ENCODE data around the gene MS4A15. TPM values are rescaled to one million over a fixed set of nuclear protein-coding genes. Genes with fewer than 3 reads are reported as not detected.

The MS4A15 gene
- total and polyA plus RNA-seq, 10 donors = not detected

DNA sequence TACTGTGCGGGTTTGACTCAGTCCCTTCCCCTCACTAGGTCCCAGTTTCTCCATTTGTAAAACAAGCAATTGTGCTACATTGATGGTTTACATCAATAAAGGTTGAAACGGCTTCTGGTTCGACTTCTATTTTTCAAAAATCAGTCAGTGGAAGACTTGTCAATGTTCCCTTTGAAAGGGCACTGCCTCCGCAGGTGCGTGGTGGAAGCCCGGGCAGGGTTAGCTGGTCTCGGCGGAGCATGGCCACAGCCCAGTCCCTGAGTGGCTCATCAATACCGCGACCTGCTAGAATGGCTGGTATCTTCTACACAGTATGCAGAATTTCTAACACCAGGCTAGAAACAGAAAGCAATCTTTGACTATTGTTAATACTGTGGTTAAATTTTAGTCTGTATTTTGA is 44.5 kb downstream of the MS4A15 start:
- TF ChIP-seq, protein P1, sequence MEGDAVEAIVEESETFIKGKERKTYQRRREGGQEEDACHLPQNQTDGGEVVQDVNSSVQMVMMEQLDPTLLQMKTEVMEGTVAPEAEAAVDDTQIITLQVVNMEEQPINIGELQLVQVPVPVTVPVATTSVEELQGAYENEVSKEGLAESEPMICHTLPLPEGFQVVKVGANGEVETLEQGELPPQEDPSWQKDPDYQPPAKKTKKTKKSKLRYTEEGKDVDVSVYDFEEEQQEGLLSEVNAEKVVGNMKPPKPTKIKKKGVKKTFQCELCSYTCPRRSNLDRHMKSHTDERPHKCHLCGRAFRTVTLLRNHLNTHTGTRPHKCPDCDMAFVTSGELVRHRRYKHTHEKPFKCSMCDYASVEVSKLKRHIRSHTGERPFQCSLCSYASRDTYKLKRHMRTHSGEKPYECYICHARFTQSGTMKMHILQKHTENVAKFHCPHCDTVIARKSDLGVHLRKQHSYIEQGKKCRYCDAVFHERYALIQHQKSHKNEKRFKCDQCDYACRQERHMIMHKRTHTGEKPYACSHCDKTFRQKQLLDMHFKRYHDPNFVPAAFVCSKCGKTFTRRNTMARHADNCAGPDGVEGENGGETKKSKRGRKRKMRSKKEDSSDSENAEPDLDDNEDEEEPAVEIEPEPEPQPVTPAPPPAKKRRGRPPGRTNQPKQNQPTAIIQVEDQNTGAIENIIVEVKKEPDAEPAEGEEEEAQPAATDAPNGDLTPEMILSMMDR (IDR thresholded peaks at IDR 0.05 in 8 of 11, conservative IDR thresholded peaks at IDR 0.05 in 3 of 11) = no peak
- TF ChIP-seq POLR2A (IDR thresholded peaks at IDR 0.05) (no peak), POLR2AphosphoS5 (IDR thresholded peaks at IDR 0.05) (no peak)
- Histone ChIP-seq H3K4me1 (no peaks in the 10 kb centered on the region), H3K4me3 (no peak overlapping the region), H3K36me3 (no peaks in the 10 kb centered on the region), H3K9me3 (peaks cover 0 to 5% (median 0%) of the 10 kb centered on the region in 8 donors), H3K27ac (no peak overlapping the region), H3K27me3 (replicated peaks in 1 of 7) (peaks cover 0 to 29% (median 0%) of the 10 kb centered on the region in 7 donors)
- intact Hi-C loops (cut with DNase I; ENCODE audit: low total_unique reads) = no loop called here
- no peak for DNase-seq
- 88 to 94% (median 90%) methylated on average over 10 of the region's 10 CpGs for WGBS, 5 donors

DNA sequence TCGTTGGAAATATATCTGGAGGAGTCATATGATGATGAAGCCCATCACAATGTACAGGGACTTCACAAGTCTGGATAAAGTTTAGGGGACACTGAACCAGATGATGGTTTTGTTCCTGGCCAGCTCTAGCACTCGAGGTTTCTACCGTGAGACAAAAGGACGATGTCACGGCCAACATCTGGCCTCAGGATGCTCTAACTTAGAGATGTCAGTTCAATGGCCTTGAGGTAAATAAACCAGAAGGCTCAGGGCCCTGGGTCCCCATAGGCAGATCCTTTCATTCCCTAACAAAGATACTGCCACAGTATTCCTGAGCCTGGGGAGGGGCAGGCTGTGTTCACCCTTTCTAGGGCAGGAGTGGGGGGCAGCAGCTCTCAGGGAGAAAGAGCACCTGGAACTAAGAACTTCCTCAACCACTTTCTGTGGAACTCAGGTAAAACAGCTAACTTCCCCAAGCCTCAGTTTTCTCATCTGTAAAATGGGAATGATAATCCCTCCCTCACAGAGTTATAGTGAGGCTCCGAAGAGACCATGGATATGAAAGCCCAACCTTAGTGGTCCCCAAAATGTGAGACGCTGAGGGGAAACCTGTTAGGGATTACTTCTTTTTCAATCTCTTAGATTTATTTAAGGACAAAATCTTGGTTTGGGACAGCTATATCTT is 46.7 kb downstream of the MS4A15 start:
- TF ChIP-seq, protein P1 (IDR thresholded peaks at IDR 0.05 in 8 of 11, conservative IDR thresholded peaks at IDR 0.05 in 3 of 11) = no peak
- TF ChIP-seq POLR2A (IDR thresholded peaks at IDR 0.05) = no peak
- no peak for TF ChIP-seq POLR2AphosphoS5 (IDR thresholded peaks at IDR 0.05)
- Histone ChIP-seq H3K4me1 (no peaks in the 10 kb centered on the region), H3K27ac (no peak overlapping the region), H3K27me3 (replicated peaks in 1 of 7) (peaks cover 0 to 24% (median 0%) of the 10 kb centered on the region in 7 donors), H3K36me3 (no peaks in the 10 kb centered on the region), H3K4me3 (no peak overlapping the region), H3K9me3 (no peaks in the 10 kb centered on the region)
- intact Hi-C loops (cut with DNase I; ENCODE audit: low total_unique reads) = no loop called here
- no peak for DNase-seq
- WGBS, 5 donors = 71 to 82% (median 79%) methylated on average over 7 of the region's 7 CpGs

DNA sequence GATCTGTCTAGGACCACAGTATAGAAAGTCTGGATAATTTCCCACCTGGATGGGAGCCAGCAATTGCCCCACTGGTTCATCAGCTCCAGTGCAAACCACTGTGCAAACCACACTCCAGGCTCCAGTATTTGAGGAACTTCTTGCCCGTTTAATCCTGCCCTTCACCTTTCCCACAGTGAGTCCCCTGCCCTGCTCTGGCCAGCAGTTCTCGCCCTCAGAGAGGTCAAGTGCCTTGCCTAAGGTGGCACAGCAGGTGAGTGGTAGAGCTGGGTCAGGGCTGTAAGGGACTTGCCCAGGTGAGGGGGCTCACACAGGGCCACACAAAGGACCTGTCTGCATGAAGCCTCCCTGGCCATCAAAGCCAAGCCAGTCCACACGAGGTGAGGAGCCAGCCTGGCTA is 52.6 kb downstream of the MS4A15 start:
- 53 to 75% (median 60%) methylated on average over 3 of the region's 3 CpGs for WGBS, 5 donors

DNA sequence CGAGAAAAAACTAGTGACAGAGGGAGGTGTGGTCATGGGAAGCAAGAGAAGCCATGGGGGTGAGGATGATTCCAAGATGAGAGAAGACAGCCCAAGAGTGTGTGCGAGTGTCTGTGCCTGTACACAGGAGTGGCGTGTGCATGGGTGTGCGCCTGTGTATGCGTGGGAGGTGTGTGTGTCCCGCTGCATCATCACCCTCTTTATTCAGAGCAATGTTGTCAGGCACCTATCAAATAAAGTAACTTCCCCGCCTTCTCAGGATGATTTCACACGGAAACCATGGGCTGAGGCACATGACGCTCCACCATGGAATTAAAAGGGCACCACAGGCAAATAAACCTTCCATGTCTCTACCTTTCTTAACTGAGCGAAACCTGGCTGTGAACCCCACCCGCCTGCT is 53.0 kb downstream of the MS4A15 start:
- Histone ChIP-seq H3K9me3 (no peaks in the 10 kb centered on the region), H3K4me1 (peaks cover 0 to 7% (median 0%) of the 10 kb centered on the region in 6 donors), H3K27ac (no peak overlapping the region), H3K4me3 (no peak overlapping the region), H3K27me3 (replicated peaks in 1 of 7) (peaks cover 0 to 18% (median 0%) of the 10 kb centered on the region in 7 donors), H3K36me3 (no peaks in the 10 kb centered on the region)
- TF ChIP-seq POLR2AphosphoS5 (IDR thresholded peaks at IDR 0.05) (no peak), POLR2A (IDR thresholded peaks at IDR 0.05) (no peak)
- TF ChIP-seq, protein P1 (IDR thresholded peaks at IDR 0.05 in 8 of 11, conservative IDR thresholded peaks at IDR 0.05 in 3 of 11) = no peak
- no peak for DNase-seq
- WGBS, 5 donors = 83 to 94% (median 89%) methylated on average over 11 of the region's 11 CpGs
- intact Hi-C loops (cut with DNase I; ENCODE audit: low total_unique reads) = no loop called here

More for the DNA sequence above, 52.6 kb downstream of the MS4A15 start:
- Histone ChIP-seq H3K27me3 (replicated peaks in 1 of 7) (peaks cover 0 to 18% (median 0%) of the 10 kb centered on the region in 7 donors), H3K9me3 (no peaks in the 10 kb centered on the region), H3K4me3 (no peak overlapping the region), H3K27ac (no peak overlapping the region), H3K36me3 (no peaks in the 10 kb centered on the region), H3K4me1 (peaks cover 0 to 7% (median 0%) of the 10 kb centered on the region in 6 donors)
- TF ChIP-seq, protein P1 (IDR thresholded peaks at IDR 0.05 in 8 of 11, conservative IDR thresholded peaks at IDR 0.05 in 3 of 11) = no peak
- TF ChIP-seq POLR2A (IDR thresholded peaks at IDR 0.05) (no peak), POLR2AphosphoS5 (IDR thresholded peaks at IDR 0.05) (no peak)
- no peak for DNase-seq
- intact Hi-C loops (cut with DNase I; ENCODE audit: low total_unique reads) = no loop called here
